Esophagus squamous epithelium (tissue), 4 donors: ENCODE data around the gene SLAMF9.

Source experiments
- POLR2A ChIP-seq, 4 donors: fragments of 450-650 bp; IDR thresholded peaks; one replicate each; pipeline ENCODE4 v1.6.1; 2017; ENCODE audit warnings: antibody characterized with exemption in 4 of 4, mild to moderate bottlenecking in 4 of 4, moderate library complexity in 3 of 4
- TF ChIP-seq, protein P1 (sequence below), 6 experiments: fragments of 450-650 bp in 4 of 6; fragments of 200-600 bp in 2 of 6; sonication (generic) in 2 of 6; IDR thresholded peaks; one replicate each; pipeline ENCODE4 v1.5.1; 2016 to 2019; ENCODE audit warnings: antibody characterized with exemption in 6 of 6, mild to moderate bottlenecking in 4 of 6, moderate library complexity in 4 of 6

DNA sequence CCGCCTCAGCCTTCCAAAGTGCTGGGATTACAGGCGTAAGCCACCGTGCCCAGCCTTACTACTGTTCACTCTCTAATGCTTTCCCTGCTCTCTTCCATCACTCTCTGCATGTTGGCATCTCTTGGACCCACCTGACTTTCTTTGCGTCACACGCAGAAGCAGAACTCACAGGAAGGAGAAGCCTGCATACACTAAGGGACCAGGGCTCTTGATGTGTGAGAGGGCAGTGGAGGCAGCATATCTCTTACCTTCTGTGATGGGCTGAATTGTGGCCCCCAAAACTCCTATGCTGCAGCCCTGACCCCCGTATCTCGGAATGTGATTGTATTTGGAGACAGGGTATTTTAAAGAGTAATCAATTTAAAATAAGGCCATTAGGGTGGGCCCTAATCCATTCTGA lies 26.7 kb upstream of the SLAMF9 start:
- TF ChIP-seq, protein P1, sequence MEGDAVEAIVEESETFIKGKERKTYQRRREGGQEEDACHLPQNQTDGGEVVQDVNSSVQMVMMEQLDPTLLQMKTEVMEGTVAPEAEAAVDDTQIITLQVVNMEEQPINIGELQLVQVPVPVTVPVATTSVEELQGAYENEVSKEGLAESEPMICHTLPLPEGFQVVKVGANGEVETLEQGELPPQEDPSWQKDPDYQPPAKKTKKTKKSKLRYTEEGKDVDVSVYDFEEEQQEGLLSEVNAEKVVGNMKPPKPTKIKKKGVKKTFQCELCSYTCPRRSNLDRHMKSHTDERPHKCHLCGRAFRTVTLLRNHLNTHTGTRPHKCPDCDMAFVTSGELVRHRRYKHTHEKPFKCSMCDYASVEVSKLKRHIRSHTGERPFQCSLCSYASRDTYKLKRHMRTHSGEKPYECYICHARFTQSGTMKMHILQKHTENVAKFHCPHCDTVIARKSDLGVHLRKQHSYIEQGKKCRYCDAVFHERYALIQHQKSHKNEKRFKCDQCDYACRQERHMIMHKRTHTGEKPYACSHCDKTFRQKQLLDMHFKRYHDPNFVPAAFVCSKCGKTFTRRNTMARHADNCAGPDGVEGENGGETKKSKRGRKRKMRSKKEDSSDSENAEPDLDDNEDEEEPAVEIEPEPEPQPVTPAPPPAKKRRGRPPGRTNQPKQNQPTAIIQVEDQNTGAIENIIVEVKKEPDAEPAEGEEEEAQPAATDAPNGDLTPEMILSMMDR (IDR thresholded peaks at IDR 0.05) = no peak
- TF ChIP-seq POLR2A (IDR thresholded peaks at IDR 0.05) = no peak
